HepG2 (cell line): Measurements from ENCODE around the gene TPRA1.

Experiments
- DPF2 ChIP-seq: sonication (generic); formaldehyde crosslinking; IDR thresholded peaks from 2 replicates; pipeline ENCODE4 v1.4.0; 2020; ENCODE audit warnings: mild to moderate bottlenecking, low read depth, missing genetic modification reagents, borderline replicate concordance
- ETV6 ChIP-seq: sonication (generic); formaldehyde crosslinking; conservative IDR thresholded peaks from 2 replicates; pipeline ENCODE4 v1.4.0; 2020; ENCODE audit warnings: missing genetic modification reagents
- EZH2 ChIP-seq: conservative IDR thresholded peaks from 2 replicates; pipeline ENCODE4 v1.6.1; 2012; ENCODE audit warnings: mild to moderate bottlenecking, low read depth, low read length, moderate library complexity
- FOSL1 ChIP-seq: sonication (generic); formaldehyde crosslinking; IDR thresholded peaks from 2 replicates; pipeline ENCODE4 v1.9.0; 2021; ENCODE audit warnings: missing genetic modification reagents, borderline replicate concordance
- HCFC1 ChIP-seq: fragments of 150-350 bp; IDR thresholded peaks from 2 replicates; pipeline ENCODE4 v1.6.1; 2014; ENCODE audit warnings: low read depth, low read length
- IRX3 ChIP-seq: sonication (generic); formaldehyde crosslinking; IDR thresholded peaks from 2 replicates; pipeline ENCODE4 v1.8.1; 2023; ENCODE audit warnings: mild to moderate bottlenecking, low read depth, missing genetic modification reagents, borderline replicate concordance
- NCOA1 ChIP-seq: sonication (generic); formaldehyde crosslinking; IDR thresholded peaks from 2 replicates; pipeline ENCODE4 v1.9.0; 2021; ENCODE audit warnings: missing genetic modification reagents
- PAF1 ChIP-seq: IDR thresholded peaks from 2 replicates; pipeline ENCODE4 v1.6.1; 2016; ENCODE audit warnings: missing genetic modification reagents, missing compliant biosample characterization
- RARA ChIP-seq: IDR thresholded peaks from 2 replicates; pipeline ENCODE4 v1.6.1; 2016; ENCODE audit warnings: missing genetic modification reagents, missing compliant biosample characterization
- USF2 ChIP-seq, 2 experiments: sonication (generic) in 1 of 2; formaldehyde crosslinking in 1 of 2; IDR thresholded peaks; 2 replicates each; pipeline versions ENCODE4 v1.5.1 to v1.6.1; 2011 to 2020; ENCODE audit warnings: borderline replicate concordance in 1 of 2, low read depth in 1 of 2, low read length in 1 of 2, mild to moderate bottlenecking in 1 of 2, missing genetic modification reagents in 1 of 2, moderate library complexity in 1 of 2
- ZKSCAN8 ChIP-seq: IDR thresholded peaks from 2 replicates; pipeline ENCODE4 v1.6.1; 2016; ENCODE audit warnings: borderline replicate concordance, missing genetic modification reagents, missing compliant biosample characterization
- ZNF781 ChIP-seq: sonication (generic); formaldehyde crosslinking; IDR thresholded peaks from 2 replicates; pipeline ENCODE4 v1.5.1; 2020; ENCODE audit warnings: borderline replicate concordance, mild to moderate bottlenecking, missing genetic modification reagents; ENCODE audit errors: not compliant biosample characterization
- ZSCAN21 ChIP-seq: sonication (generic); formaldehyde crosslinking; IDR thresholded peaks from 2 replicates; pipeline ENCODE4 v1.8.0; 2022; ENCODE audit warnings: mild to moderate bottlenecking, missing genetic modification reagents, moderate library complexity, borderline replicate concordance
- ZSCAN31 ChIP-seq: sonication (generic); formaldehyde crosslinking; IDR thresholded peaks from 2 replicates; pipeline ENCODE4 v1.5.0; 2020; ENCODE audit warnings: low read depth, mild to moderate bottlenecking, missing genetic modification reagents

GRCh38 chr3:127569160-127569559 lies 21.4 kb downstream of the TPRA1 start:
- TF ChIP-seq ZNF781 (CRISPR knock-in tag) (no peak), NCOA1 (CRISPR knock-in tag) (no peak), ETV6 (CRISPR knock-in tag) (no peak), PAF1 (no peak), DPF2 (no peak), USF2 (IDR thresholded peaks at IDR 0.05; ENCODE audit: low read depth, low read length) (no peak), USF2 (CRISPR knock-in tag; IDR thresholded peaks at IDR 0.05; ENCODE audit: borderline replicate concordance) (no peak), IRX3 (CRISPR knock-in tag) (no peak), HCFC1 (no peak), EZH2 (no peak), FOSL1 (CRISPR knock-in tag) (no peak), ZSCAN21 (CRISPR knock-in tag) (no peak), ZSCAN31 (CRISPR knock-in tag) (no peak), ZKSCAN8 (no peak), RARA (CRISPR knock-in tag) (no peak)
